Large intestine (tissue), 3 donors: ENCODE data around the gene C1QTNF8. TPM values are rescaled to one million over a fixed set of nuclear protein-coding genes. Genes with fewer than 3 reads are reported as not detected.

Experiments used
- DNase-seq, 2 donors: peaks; one replicate each; pipeline versions ENCODE4 v3.0.0 to v3.0.0-alpha.2; 2013
- H3K27ac ChIP-seq: one replicate; pipeline ENCODE4 v1.5.1; 2013; ENCODE audit warnings: low read length
- H3K27me3 ChIP-seq: 2 replicates; pipeline ENCODE4 v1.6.1; 2013; ENCODE audit warnings: low read length; ENCODE audit not compliant: control insufficient read depth, insufficient read depth
- H3K36me3 ChIP-seq: 2 replicates; pipeline ENCODE4 v1.6.1; 2013; ENCODE audit warnings: low read length; ENCODE audit not compliant: control insufficient read depth, insufficient read depth
- H3K4me1 ChIP-seq: one replicate; pipeline ENCODE4 v1.6.1; 2013; ENCODE audit warnings: low read length; ENCODE audit not compliant: control insufficient read depth, insufficient read depth
- H3K4me3 ChIP-seq: one replicate; pipeline ENCODE4 v1.5.1; 2013; ENCODE audit warnings: low read length
- H3K9me3 ChIP-seq: one replicate; pipeline ENCODE4 v1.6.1; 2013; ENCODE audit warnings: mild to moderate bottlenecking, low read depth, low read length, moderate library complexity; ENCODE audit not compliant: control insufficient read depth
- WGBS: methylation state at CpG from one replicate; pipeline ENCODE4 v1.1.5; 2013; ENCODE audit warnings: low lambda C conversion rate; ENCODE audit not compliant: insufficient coverage; 5-methylcytosine and 5-hydroxymethylcytosine counted together
- polyA plus RNA-seq: library from polyadenylated mRNA; unstranded; fragments of 120-200 nt; gene quantifications from one replicate; pipeline ENCODE4 v1.2.1, GENCODE V29; 2013

Gene C1QTNF8
- polyA plus RNA-seq, 1 donor: 0.03 TPM

- H3K9me3 ChIP-seq: peaks cover 20% of the 10 kb centered on the region
- H3K36me3 ChIP-seq: no peaks in the 10 kb centered on the region
- peaks cover 57% of the 10 kb centered on the region for H3K27me3 ChIP-seq
- no peak overlapping the region for H3K27ac ChIP-seq
- no peak for DNase-seq
- H3K4me3 ChIP-seq: no peak overlapping the region
- peaks cover 8% of the 10 kb centered on the region for H3K4me1 ChIP-seq
- WGBS: no CpG with 5 or more reads among the region's 13 CpGs
Measured at GRCh38 chr16:1075546-1075945, 20.5 kb downstream of the C1QTNF8 start.

- DNase-seq: no peak
- WGBS: 0% methylated on average over 1 of the region's 11 CpGs
- H3K4me3 ChIP-seq: no peak overlapping the region
- H3K36me3 ChIP-seq: no peaks in the 10 kb centered on the region
- peaks cover 66% of the 10 kb centered on the region for H3K27me3 ChIP-seq
- H3K9me3 ChIP-seq: peaks cover 18% of the 10 kb centered on the region
- no peak overlapping the region for H3K27ac ChIP-seq
- peaks cover 8% of the 10 kb centered on the region for H3K4me1 ChIP-seq
Measured at GRCh38 chr16:1074379-1074649, 21.7 kb downstream of the C1QTNF8 start.

DNA sequence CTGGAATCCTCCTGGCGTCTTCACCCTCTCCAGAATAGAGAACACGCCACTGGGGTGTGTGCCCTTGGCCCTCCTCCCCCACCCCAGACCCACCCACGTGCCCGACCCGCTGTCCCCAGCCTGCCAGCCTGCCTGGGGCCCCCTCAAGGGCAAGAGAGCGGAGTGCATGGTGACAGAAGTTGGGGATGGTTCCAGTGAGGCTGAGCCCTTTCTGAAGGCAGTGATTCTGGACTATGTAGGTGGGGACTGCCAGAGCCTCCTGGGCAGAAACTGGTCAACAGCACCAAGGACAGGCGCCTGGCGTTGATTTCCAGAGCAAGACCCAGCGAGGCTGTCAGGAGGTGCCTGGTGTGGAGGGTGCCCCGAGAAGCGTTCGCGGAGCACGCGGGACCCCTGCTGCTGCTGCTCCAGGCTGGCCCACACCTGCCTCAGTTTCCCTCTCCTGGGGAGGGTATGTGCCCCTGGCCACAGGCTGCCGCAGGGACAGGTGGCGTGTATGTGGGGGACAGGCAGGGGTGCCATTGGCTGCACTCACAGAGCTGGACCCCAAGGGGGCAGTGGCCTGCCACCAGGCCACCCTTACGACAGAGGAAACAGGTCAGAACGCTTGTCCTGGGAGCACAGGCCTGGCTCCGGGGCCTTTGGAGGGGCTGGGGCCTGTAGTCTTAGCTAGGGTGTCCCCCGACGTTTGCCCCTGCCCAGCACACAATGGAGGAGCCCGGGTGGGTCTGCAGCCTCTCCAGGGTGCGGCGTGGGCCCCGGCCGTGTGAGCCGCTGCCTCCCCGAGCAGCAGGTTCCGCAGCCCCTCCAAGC, 22.3 kb downstream of the C1QTNF8 start:
- H3K4me1 ChIP-seq: peaks cover 6% of the 10 kb centered on the region
- H3K27me3 ChIP-seq: peaks cover 71% of the 10 kb centered on the region
- peaks cover 16% of the 10 kb centered on the region for H3K9me3 ChIP-seq
- WGBS: no CpG with 5 or more reads among the region's 30 CpGs
- no peak overlapping the region for H3K4me3 ChIP-seq
- no peak for DNase-seq
- H3K36me3 ChIP-seq: no peaks in the 10 kb centered on the region
- H3K27ac ChIP-seq: no peak overlapping the region

DNA sequence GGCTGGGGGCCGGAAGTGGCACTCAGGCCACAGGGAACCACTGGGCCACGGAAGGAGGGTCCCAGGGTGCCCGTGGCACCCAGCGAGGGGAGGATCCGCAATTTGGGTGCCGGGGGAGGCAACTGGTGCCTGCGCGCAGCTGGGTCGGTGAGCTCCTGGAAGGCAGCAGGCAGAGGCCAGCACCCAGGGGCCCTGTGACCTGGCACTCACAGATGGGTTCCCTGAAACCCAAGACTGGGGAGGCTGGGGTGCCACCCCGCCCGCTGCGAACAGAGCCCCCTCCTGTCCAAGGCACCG, 22.8 kb downstream of the C1QTNF8 start:
- Histone ChIP-seq H3K27ac (no peak overlapping the region), H3K27me3 (peaks cover 74% of the 10 kb centered on the region), H3K4me1 (peaks cover 2% of the 10 kb centered on the region), H3K4me3 (no peak overlapping the region), H3K9me3 (peaks cover 15% of the 10 kb centered on the region), H3K36me3 (no peaks in the 10 kb centered on the region)
- DNase-seq: no peak
- WGBS: no CpG with 5 or more reads among the region's 13 CpGs

GRCh38 chr16:1072526-1073261, 23.4 kb downstream of the C1QTNF8 start, which contains the start of gene SSTR5:
Gene SSTR5 (plus strand): TSS chr16:1072747. CDS start chr16:1078869, 6,122 bp downstream.
- H3K9me3 ChIP-seq: peaks cover 13% of the 10 kb centered on the region
- peaks cover 75% of the 10 kb centered on the region for H3K27me3 ChIP-seq
- no peak within 1 kb of the TSS for H3K27ac ChIP-seq
- no peaks in the 10 kb centered on the region for H3K4me1 ChIP-seq
- no peaks in the 10 kb centered on the region for H3K36me3 ChIP-seq
- no peak for DNase-seq
- WGBS: no CpG with 5 or more reads among the region's 59 CpGs
- H3K4me3 ChIP-seq: no peak within 1 kb of the TSS

- Histone ChIP-seq H3K36me3 (no peaks in the 10 kb centered on the region), H3K27ac (no peak overlapping the region), H3K9me3 (peaks cover 16% of the 10 kb centered on the region), H3K4me3 (no peak overlapping the region), H3K27me3 (peaks cover 79% of the 10 kb centered on the region), H3K4me1 (no peaks in the 10 kb centered on the region)
- no CpG with 5 or more reads among the region's 30 CpGs for WGBS
- DNase-seq: no peak
Measured at GRCh38 chr16:1071561-1072225, 24.4 kb downstream of the C1QTNF8 start.

DNA sequence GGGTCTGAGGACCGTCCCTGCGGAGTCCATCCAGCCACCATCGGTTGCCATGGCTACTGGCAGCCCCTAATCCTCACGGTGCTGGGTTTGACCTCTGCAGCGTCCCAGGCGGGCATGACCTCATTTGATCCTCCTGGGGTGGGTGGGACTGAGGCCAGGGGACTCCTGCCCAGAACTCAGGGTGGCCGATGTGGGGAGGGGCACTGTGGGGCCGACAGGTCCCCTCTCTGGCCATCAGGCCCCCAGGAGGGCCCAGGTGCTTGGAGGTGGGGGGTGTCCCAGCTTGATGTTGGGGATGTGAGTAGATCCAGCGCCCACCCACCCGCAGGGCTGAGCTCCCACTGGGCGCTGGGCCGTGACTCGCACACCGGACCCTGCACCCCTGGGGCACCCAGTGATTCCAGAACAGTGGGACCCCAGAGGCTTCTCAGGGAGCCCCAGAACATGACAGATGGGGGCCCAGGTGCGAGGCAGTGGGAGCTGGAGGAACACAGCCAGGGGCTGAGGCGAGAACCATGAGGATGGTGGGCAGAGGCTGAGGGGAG, 25.1 kb downstream of the C1QTNF8 start:
- peaks cover 86% of the 10 kb centered on the region for H3K27me3 ChIP-seq

DNA sequence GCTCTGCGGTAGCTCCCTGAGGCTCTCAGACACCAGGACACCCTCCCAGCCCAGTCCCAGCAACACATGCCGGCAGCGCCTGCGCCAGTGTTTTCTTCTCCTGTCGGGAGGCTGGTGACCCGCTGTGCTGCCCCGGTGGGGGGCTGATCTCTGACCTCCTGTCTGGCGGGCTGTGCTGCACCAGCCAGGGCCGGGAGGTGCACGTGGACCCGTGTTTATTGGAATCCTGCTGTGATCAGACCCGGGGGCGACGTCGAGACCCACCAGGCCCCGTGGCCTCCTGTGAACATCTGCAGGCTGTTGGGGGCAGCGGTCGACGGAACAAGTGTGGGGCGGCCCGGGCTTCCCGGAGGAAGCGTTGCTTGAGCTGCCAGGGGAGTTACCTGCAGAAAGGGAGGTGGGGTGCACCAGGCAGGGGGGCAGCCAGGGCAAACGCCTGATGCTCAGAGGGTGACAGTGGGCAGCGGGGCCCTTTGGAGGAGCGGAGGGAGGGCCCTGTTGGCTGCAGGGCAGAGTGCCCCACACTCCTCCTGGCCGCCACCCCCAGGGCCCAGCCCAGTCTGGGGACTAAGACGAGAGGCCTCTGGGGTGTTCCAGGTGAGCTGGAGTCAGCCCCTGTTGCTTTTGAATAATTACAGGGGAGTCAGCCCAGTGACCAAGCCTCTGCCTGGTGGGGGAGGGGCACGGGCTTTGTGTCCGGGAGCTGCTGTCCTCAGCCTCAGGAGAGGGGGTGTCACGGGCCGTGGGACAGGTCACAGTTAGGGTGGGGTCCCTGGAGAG, 25.8 kb downstream of the C1QTNF8 start:
- no peaks in the 10 kb centered on the region for H3K4me1 ChIP-seq
- peaks cover 24% of the 10 kb centered on the region for H3K9me3 ChIP-seq
- H3K27me3 ChIP-seq: peaks cover 92% of the 10 kb centered on the region
- no peak for DNase-seq
- no peak overlapping the region for H3K27ac ChIP-seq
- H3K4me3 ChIP-seq: no peak overlapping the region
- WGBS: no CpG with 5 or more reads among the region's 32 CpGs
- H3K36me3 ChIP-seq: no peaks in the 10 kb centered on the region

More for the DNA sequence above, 25.1 kb downstream of the C1QTNF8 start:
- H3K36me3 ChIP-seq: no peaks in the 10 kb centered on the region
- no peaks in the 10 kb centered on the region for H3K4me1 ChIP-seq
- peaks cover 19% of the 10 kb centered on the region for H3K9me3 ChIP-seq
- H3K4me3 ChIP-seq: no peak overlapping the region
- no peak overlapping the region for H3K27ac ChIP-seq
- no CpG with 5 or more reads among the region's 16 CpGs for WGBS
- DNase-seq: no peak

- WGBS: no CpG with 5 or more reads among the region's 7 CpGs
- no peak for DNase-seq
- Histone ChIP-seq H3K27me3 (peaks cover 95% of the 10 kb centered on the region), H3K4me3 (no peak overlapping the region), H3K9me3 (peaks cover 22% of the 10 kb centered on the region), H3K4me1 (no peaks in the 10 kb centered on the region), H3K27ac (no peak overlapping the region), H3K36me3 (no peaks in the 10 kb centered on the region)
Measured at GRCh38 chr16:1069154-1069553, 26.9 kb downstream of the C1QTNF8 start.

GRCh38 chr16:1068451-1068850, 27.6 kb downstream of the C1QTNF8 start:
- WGBS: no CpG with 5 or more reads among the region's 18 CpGs
- DNase-seq: no peak
- H3K4me1 ChIP-seq: no peaks in the 10 kb centered on the region
- H3K27ac ChIP-seq: no peak overlapping the region
- H3K36me3 ChIP-seq: no peaks in the 10 kb centered on the region
- H3K27me3 ChIP-seq: peaks cover 90% of the 10 kb centered on the region
- peaks cover 21% of the 10 kb centered on the region for H3K9me3 ChIP-seq
- no peak overlapping the region for H3K4me3 ChIP-seq
